Measurements from ENCODE around the gene SKP2.
"Not testable (repeated sequence)": the region's sequence is repeated elsewhere in the genome, so short reads cannot be mapped to it uniquely, and the experiment has no call there.

Gene SKP2

DNA sequence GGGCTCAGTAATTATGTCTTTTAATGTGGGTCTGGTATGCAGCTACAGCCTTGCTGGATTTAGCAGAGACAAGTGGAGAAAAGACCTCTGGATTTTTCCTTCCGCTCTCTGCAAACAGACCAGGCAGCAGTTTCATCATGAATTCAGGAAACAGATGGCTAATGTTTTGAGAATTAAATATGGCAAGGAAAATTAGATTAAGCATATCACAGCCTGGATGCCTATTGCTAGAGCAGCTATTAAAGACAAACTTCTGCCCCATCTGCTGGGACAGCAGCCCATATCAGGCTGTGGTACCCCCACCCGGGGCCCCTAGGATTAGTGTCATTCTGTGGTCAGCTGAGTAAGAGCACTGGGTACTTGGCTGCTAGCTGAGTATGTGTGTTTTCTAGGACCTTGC, 6.2 kb downstream of the SKP2 start:
- peak; percentile 49 for DNase-seq

DNA sequence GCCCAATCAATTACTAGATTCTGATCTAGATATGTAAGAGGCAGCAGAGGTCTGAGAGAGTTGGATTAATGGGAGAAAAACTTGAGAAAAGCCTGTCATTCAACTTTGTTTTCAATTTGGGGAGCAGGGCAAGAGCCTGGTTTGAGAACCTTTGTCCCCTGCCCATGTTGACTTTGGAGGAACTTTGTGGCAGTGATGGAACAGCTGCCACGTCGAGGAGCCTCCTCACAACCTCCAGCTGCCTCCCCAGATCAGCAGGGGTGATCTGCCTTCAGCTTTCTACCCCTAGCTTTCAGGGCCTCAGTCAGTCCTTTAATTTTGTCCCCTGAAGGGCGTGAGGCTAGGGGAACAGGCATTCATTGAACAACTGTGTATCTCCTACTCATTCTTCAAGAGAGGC, 8.7 kb downstream of the SKP2 start:
- DNase-seq = no peak

- DNase-seq = no peak
Measured at GRCh38 chr5:36161361-36161760, 9.4 kb downstream of the SKP2 start.

GRCh38 chr5:36162810-36163486, 11.0 kb downstream of the SKP2 start:
- DNase-seq = no peak

- DNase-seq = no peak
Measured at GRCh38 chr5:36164461-36164860, 12.6 kb downstream of the SKP2 start.

- no peak for DNase-seq
Measured at GRCh38 chr5:36168737-36169136, 16.8 kb downstream of the SKP2 start.

GRCh38 chr5:36170832-36171424, 19.0 kb downstream of the SKP2 start:
- DNase-seq = no peak

- no peak for DNase-seq
Measured at GRCh38 chr5:36172599-36172998, 20.7 kb downstream of the SKP2 start.

DNA sequence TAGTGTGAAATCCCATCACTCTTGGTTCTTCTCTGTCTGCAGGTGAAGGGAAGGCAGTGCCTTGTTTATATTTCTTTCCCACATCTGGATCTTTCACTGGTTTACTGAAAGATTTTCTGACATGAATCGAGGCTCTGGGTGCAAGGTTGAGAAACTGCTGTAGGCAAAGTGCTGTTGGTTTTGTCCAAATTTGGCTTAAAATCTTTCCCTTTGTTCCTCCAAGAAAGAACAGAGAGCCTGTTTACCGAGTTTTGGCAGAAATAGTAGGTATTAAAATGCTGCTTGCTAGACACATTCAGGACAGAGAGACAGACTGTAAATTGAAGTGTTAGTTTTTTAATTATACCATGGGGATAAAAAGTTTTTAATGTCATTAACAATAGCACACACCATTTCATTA, 21.5 kb downstream of the SKP2 start:
- DNase-seq = no peak

- no peak for DNase-seq
Measured at GRCh38 chr5:36174119-36174518, 22.2 kb downstream of the SKP2 start.

DNA sequence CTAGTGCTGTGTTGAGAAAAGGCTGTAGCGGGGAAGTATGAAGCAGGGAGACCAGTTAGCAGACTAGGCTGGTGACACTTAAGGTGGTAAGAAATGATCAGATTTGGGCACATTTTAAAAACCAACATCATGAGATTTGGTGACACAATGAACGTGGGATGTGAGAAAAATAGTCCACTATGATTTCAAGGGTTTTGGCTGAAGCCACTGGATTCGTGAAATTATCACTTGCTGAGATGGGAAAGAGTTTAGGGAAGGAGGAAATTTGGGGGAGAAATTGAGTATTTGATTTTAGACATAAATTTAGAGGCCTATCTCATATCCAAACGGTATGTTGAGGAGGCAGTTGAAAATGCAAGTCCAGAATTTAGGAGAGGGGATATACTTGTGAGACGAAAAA, 23.1 kb downstream of the SKP2 start:
- DNase-seq = no peak

GRCh38 chr5:36177154-36177553, 25.2 kb downstream of the SKP2 start:
- no peak for DNase-seq

GRCh38 chr5:36177715-36178523, 26.0 kb downstream of the SKP2 start:
- DNase-seq = peak; percentile 45

DNA sequence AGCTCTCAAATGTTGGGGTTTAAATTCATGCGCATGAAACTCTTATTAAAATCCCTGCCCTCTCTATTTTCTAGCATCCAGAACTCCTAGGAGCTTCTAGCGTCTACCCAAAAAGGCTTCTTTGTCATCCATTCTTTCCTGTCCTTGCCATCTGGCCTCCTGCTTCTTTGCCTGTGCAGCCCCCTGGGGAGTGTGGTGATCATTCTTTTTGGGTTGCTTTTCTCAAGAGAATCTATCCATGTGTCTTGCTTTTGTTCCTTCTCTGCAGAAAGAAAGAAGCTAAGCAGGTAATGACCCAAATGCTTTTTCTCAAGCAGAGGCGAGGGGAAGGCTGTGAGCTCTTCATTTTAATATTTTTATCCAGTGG, 26.6 kb downstream of the SKP2 start:
- no peak for DNase-seq

DNA sequence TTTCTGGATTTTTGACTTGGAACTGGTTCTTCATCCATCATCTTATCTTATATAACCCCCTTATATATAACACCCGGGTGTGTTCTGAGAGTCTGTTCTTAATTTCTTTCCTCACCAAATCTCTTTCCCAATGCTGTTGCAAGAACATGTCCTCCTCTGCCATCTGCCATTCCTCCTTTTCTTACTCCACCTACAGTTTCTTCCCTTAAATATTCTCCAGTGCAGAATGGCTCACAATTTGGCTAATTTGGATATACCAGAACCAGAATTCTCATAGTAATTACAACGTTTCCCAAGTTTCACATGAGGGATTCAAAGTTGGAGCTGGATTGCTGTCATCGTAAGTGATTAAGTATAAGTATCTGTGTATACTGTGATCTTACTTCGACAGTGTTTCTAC, 28.0 kb downstream of the SKP2 start:
- no peak for DNase-seq

- DNase-seq = no peak
Measured at GRCh38 chr5:36180556-36181350, 28.8 kb downstream of the SKP2 start.

DNA sequence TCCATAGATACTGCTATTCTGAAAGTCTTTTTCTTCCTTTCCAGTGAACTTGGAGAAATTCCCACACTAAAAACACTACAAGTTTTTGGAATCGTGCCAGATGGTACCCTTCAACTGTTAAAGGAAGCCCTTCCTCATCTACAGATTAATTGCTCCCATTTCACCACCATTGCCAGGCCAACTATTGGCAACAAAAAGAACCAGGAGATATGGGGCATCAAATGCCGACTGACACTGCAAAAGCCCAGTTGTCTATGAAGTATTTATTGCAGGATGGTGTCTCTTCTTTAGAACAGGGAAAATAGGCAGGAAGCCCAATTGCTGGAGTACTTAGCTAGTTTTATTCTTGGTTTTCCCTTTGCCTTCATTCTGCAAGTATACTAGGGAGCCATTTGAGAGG, 29.9 kb downstream of the SKP2 start:
- DNase-seq = no peak

GRCh38 chr5:36184408-36184807, 32.5 kb downstream of the SKP2 start:
- DNase-seq = not testable (repeated sequence)

DNA sequence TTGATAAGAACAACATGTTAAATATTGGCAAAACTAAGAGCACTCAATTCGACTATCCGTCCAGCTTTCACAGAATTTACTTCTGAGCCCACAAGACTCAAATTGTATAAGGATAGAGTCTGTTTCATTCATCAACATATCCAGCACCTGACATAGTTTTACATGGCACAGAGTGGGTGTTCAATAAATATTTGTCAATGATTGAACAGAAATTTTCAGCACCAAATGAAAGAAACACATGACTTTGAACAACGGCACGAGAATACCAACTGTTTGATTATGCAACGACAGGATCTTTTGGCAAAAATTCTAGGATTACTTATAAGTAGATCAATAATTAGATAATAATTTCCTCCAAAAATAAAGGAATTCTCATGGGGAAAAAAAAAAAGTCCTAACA, 41.8 kb downstream of the SKP2 start:
- DNase-seq = no peak

GRCh38 chr5:36198281-36198680, 46.4 kb downstream of the SKP2 start:
- DNase-seq = peak; percentile 21

- not testable (repeated sequence) for DNase-seq
Measured at GRCh38 chr5:36198783-36199182, 46.9 kb downstream of the SKP2 start.

- DNase-seq = peak; percentile 46
Measured at GRCh38 chr5:36199620-36200019, 47.7 kb downstream of the SKP2 start.

- DNase-seq = peak; percentile 46
Measured at GRCh38 chr5:36200513-36200912, 48.6 kb downstream of the SKP2 start.

Data from fibroblast of skin of right biceps (primary cell).